ENCODE data around the gene ZNF527. TPM values are rescaled to one million over a fixed set of nuclear protein-coding genes. Genes with fewer than 3 reads are reported as not detected.
"Not testable (repeated sequence)": the region's sequence is repeated elsewhere in the genome, so short reads cannot be mapped to it uniquely, and the experiment has no call there.

Gene ZNF527
- total and polyA plus RNA-seq, 12 donors: 1.8 to 11.4 (median 6.2) TPM

- intact Hi-C loops (cut with DNase I): no loop called here
- Histone ChIP-seq H3K4me1 (replicated peaks in 1 of 2) (no peaks in the 10 kb centered on the region), H3K9me3 (replicated peaks in 1 of 3) (no peaks in the 10 kb centered on the region), H3K4me3 (no peak overlapping the region), H3K36me3 (replicated peaks in 1 of 2) (peaks cover 0 to 27% of the 10 kb centered on the region in 2 donors), H3K27ac (peak overlapping the region in 1 of 5 donors; percentile 18), H3K27me3 (no peaks in the 10 kb centered on the region)
- TF ChIP-seq CTCF (IDR thresholded peaks at IDR 0.05): no peak
- TF ChIP-seq POLR2A (IDR thresholded peaks at IDR 0.05): no peak
- no peak for DNase-seq
- 94 to 96% (median 95%) methylated on average over 3 to 6 of the region's 6 CpGs for WGBS, 4 donors
These were observed 8.2 kb upstream of the ZNF527 start for GRCh38 chr19:37362733-37363132.

- WGBS, 4 donors: 6 to 15% (median 10%) methylated on average over 13 to 18 of the region's 18 CpGs
- TF ChIP-seq CTCF (IDR thresholded peaks at IDR 0.05): peak in 1 of 6 experiments; percentile 10
- H3K9me3 ChIP-seq (replicated peaks in 1 of 3); H3K27me3 ChIP-seq; H3K36me3 ChIP-seq (replicated peaks in 1 of 2): not testable (repeated sequence)
- peaks cover 4 to 13% of the 10 kb centered on the region in 2 donors for H3K4me1 ChIP-seq (replicated peaks in 1 of 2)
- intact Hi-C loops (cut with DNase I): loop anchor here in 1 of 2 donors (10.0 kb wide), 1 partner anchor 46 kb away; no protein-coding TSS in a partner anchor
- H3K27ac ChIP-seq: peak overlapping the region in 4 of 5 donors; percentile 57 to 94 (median 87)
- DNase-seq: peak in 1 of 7 donors; percentile 69
- H3K4me3 ChIP-seq: peak overlapping the region; percentile 22 to 64 (median 41)
These were observed 466 bp upstream of the ZNF527 start for GRCh38 chr19:37370386-37370879.

GRCh38 chr19:37389234-37389633 lies 18.3 kb downstream of the ZNF527 start:
- Histone ChIP-seq H3K27me3 (no peaks in the 10 kb centered on the region), H3K9me3 (replicated peaks in 1 of 3) (peaks cover 6 to 73% (median 37%) of the 10 kb centered on the region in 3 donors), H3K4me3 (peak overlapping the region in 1 of 4 donors; percentile 11), H3K4me1 (replicated peaks in 1 of 2) (no peaks in the 10 kb centered on the region), H3K36me3 (replicated peaks in 1 of 2) (peaks cover 0 to 24% of the 10 kb centered on the region in 2 donors), H3K27ac (no peak overlapping the region)
- no peak for DNase-seq
- no peak for TF ChIP-seq CTCF (IDR thresholded peaks at IDR 0.05)
- TF ChIP-seq POLR2A (IDR thresholded peaks at IDR 0.05): no peak
- intact Hi-C loops (cut with DNase I): no loop called here
- 91 to 100% (median 100%) methylated on average over 4 of the region's 4 CpGs for WGBS, 4 donors

GRCh38 chr19:37391399-37391798 lies 20.5 kb downstream of the ZNF527 start:
- H3K27ac ChIP-seq; intact Hi-C loops (cut with DNase I); H3K4me3 ChIP-seq; H3K4me1 ChIP-seq (replicated peaks in 1 of 2); DNase-seq; H3K27me3 ChIP-seq: not testable (repeated sequence)
- Histone ChIP-seq H3K36me3 (replicated peaks in 1 of 2) (peaks cover 0 to 10% of the 10 kb centered on the region in 2 donors), H3K9me3 (replicated peaks in 1 of 3) (peaks cover 6 to 84% (median 30%) of the 10 kb centered on the region in 3 donors)
- WGBS, 4 donors: 96 to 99% (median 98%) methylated on average over 6 of the region's 6 CpGs

GRCh38 chr19:37401078-37401477 lies 30.2 kb downstream of the ZNF527 start:
- no peaks in the 10 kb centered on the region for H3K4me1 ChIP-seq (replicated peaks in 1 of 2)
- no peak for TF ChIP-seq CTCF (IDR thresholded peaks at IDR 0.05)
- no peaks in the 10 kb centered on the region for H3K36me3 ChIP-seq (replicated peaks in 1 of 2)
- WGBS, 4 donors: 90 to 98% (median 95%) methylated on average over 1 of the region's 1 CpG
- H3K27me3 ChIP-seq: no peaks in the 10 kb centered on the region
- DNase-seq: no peak
- H3K4me3 ChIP-seq: no peak overlapping the region
- intact Hi-C loops (cut with DNase I): no loop called here
- peaks cover 0 to 61% (median 0%) of the 10 kb centered on the region in 3 donors for H3K9me3 ChIP-seq (replicated peaks in 1 of 3)
- no peak overlapping the region for H3K27ac ChIP-seq
